Cardiac muscle cell (in vitro differentiated cells and primary cell): ENCODE measurements around the gene UBD. TPM values are rescaled to one million over a fixed set of nuclear protein-coding genes. Genes with fewer than 3 reads are reported as not detected.

Source experiments
- DNase-seq, 2 donors: peaks; one replicate each; pipeline versions ENCODE4 v3.0.0 to v3.0.0-alpha.2; 2010 to 2017; ENCODE audit warnings: low read depth in 1 of 2, low spot score in 1 of 2
- H3K27ac ChIP-seq: fragments of 200-600 bp; sonication (generic); 2 replicates; pipeline ENCODE4 v1.5.1; 2016
- H3K27me3 ChIP-seq: fragments of 200-600 bp; sonication (generic); 2 replicates; pipeline ENCODE4 v1.6.0; 2016; ENCODE audit warnings: control low read depth
- H3K36me3 ChIP-seq: fragments of 200-600 bp; sonication (generic); 2 replicates; pipeline ENCODE4 v1.5.1; 2016; ENCODE audit warnings: control low read depth
- H3K4me1 ChIP-seq: fragments of 200-600 bp; sonication (generic); 2 replicates; pipeline ENCODE4 v1.8.1; 2017; ENCODE audit warnings: low read depth, mild to moderate bottlenecking, mixed run types
- H3K4me3 ChIP-seq: fragments of 200-600 bp; sonication (generic); 2 replicates; pipeline ENCODE4 v1.5.1; 2016; ENCODE audit warnings: mild to moderate bottlenecking
- H3K9me3 ChIP-seq: fragments of 200-600 bp; sonication (generic); 2 replicates; pipeline ENCODE4 v1.5.1; 2017; ENCODE audit warnings: low read depth, mild to moderate bottlenecking, control low read depth
- CTCF ChIP-seq: IDR thresholded peaks from 2 replicates; pipeline ENCODE4 v1.5.1; 2012; ENCODE audit warnings: low read depth, mild to moderate bottlenecking, low read length
- polyA plus RNA-seq: library from polyadenylated mRNA; unstranded; fragments of >200 nt; fragmentation: Nextera tagmentation; extraction: Ambion mirVana; gene quantifications from 2 replicates; pipeline ENCODE4 v1.2.1, GENCODE V29; 2016
- total RNA-seq: library from RNA; depleted of rRNA; stranded (reverse); fragments of >200 nt; gene quantifications from 2 replicates; pipeline ENCODE4 v1.2.3, GENCODE V29; 2016

UBD gene
- total and polyA plus RNA-seq, 2 experiments from 2014 or later: not detected

- peaks cover 69% of the 10 kb centered on the region for H3K27me3 ChIP-seq
- no peak for TF ChIP-seq CTCF
- H3K4me3 ChIP-seq: no peak overlapping the region
- no peaks in the 10 kb centered on the region for H3K4me1 ChIP-seq
- DNase-seq: peak; percentile 59 to 79
- H3K36me3 ChIP-seq: no peaks in the 10 kb centered on the region
- H3K27ac ChIP-seq: no peak overlapping the region
- no peaks in the 10 kb centered on the region for H3K9me3 ChIP-seq
These were observed 7.0 kb downstream of the UBD start for GRCh38 chr6:29552512-29553051.

- no peaks in the 10 kb centered on the region for H3K9me3 ChIP-seq
- DNase-seq: no peak
- no peak for TF ChIP-seq CTCF
These were observed 12.0 kb downstream of the UBD start for GRCh38 chr6:29547573-29547972.

DNA sequence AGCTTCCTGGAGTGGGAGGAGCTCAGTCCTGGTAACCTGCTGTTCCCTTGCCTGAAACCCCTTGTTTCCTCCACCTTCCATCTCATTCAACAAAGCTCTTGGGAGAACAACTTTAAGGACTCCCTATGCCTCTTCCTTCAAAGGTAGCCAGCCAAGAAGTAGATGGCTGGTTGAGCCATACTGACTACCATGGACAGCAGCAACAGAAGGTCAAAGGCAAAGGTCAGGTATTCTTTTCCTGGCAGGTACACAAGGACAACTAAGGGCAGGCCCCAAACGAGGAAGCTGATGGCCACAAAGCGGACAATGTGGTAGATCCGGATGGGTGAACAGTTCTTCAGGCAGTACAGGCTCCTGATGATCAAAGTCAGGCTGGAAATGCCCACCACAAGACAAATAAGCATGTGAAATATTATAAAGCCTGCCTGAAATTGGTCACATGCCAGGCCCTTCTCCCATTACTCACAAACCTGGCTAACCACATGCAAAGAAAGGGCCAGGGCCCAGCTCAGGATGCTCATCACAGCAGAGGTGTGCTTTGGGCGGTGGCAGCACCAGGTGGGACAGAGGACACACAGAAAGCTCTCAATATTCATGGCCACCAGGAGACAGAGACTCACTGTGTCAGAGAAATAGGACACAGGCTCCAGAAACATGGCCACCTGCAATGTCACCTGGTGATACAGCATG is 21.7 kb downstream of the UBD start:
- DNase-seq: no peak
- no peak for TF ChIP-seq CTCF

More at GRCh38 chr6:29547573-29547972, 12.0 kb downstream of the UBD start:
- Histone ChIP-seq H3K27me3 (peaks cover 19% of the 10 kb centered on the region), H3K36me3 (no peaks in the 10 kb centered on the region), H3K4me3 (no peak overlapping the region), H3K27ac (no peak overlapping the region), H3K4me1 (no peaks in the 10 kb centered on the region)

DNA sequence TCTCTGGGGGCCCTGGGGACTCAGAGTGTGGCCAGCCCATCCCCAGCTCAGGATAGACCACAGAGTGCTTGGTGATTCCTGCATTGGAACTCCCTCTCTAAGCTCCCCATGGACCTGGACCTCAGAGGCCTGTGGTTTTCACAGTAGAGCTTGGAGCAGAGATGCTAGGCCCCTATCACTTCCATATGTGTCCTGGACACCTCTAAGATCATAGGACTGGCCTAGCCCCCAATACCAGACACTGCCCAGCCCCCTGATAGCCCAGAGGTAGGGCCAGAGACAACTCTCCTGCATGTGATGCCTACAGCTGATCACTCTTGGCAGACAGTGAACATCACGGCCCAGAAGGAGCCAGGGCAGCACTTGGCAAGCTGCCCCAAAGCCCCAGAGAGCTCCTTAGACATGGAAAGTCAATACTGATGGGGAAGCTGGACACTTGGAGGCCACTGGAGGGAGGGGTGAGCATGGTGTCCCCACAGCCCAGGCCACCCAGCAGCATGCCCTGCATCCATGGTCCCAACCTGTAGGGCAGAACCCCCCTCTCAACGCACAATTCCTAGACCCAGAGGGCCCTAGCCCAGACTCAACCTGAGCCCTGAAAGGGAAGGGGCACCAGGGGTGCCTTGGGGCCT is 27.1 kb downstream of the UBD start:
- H3K27ac ChIP-seq: no peak overlapping the region
- H3K4me1 ChIP-seq: no peaks in the 10 kb centered on the region
- DNase-seq: no peak
- no peaks in the 10 kb centered on the region for H3K9me3 ChIP-seq
- no peaks in the 10 kb centered on the region for H3K36me3 ChIP-seq
- no peak overlapping the region for H3K4me3 ChIP-seq
- no peak for TF ChIP-seq CTCF
- no peaks in the 10 kb centered on the region for H3K27me3 ChIP-seq

More for the DNA sequence above, 21.7 kb downstream of the UBD start:
- Histone ChIP-seq H3K4me1 (no peaks in the 10 kb centered on the region), H3K27ac (no peak overlapping the region), H3K4me3 (no peak overlapping the region), H3K36me3 (no peaks in the 10 kb centered on the region), H3K27me3 (no peaks in the 10 kb centered on the region), H3K9me3 (no peaks in the 10 kb centered on the region)

DNA sequence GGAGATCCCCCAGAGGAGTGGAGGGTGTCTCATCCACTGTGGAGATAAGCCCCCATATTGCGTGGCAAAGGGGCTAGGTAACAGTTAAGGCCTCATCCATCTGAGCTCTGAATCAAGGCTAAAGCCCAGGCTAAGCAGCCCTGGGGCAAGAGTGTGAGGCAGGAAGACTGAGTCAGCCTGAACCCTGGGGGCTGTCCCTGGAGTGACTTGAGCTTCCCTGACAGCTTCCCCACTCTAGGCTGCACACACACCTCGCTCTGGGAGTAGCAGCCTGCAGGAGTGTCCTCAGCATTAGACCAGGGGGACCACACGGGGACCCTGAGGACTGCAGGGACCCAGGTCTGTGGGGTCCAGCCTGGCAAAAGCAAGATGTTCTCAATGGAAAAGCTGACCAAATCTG is 27.9 kb downstream of the UBD start:
- no peak overlapping the region for H3K4me3 ChIP-seq
- H3K27ac ChIP-seq: no peak overlapping the region
- no peaks in the 10 kb centered on the region for H3K4me1 ChIP-seq
- H3K9me3 ChIP-seq: no peaks in the 10 kb centered on the region
- H3K27me3 ChIP-seq: no peaks in the 10 kb centered on the region
- no peak for DNase-seq
- H3K36me3 ChIP-seq: no peaks in the 10 kb centered on the region
- no peak for TF ChIP-seq CTCF
